LNCAP (cell line): ENCODE data around the gene MLXIP.

Experiments used
- CTCF ChIP-seq: fragments of 450-650 bp; IDR thresholded peaks from 2 replicates; pipeline ENCODE4 v1.5.1; 2017; ENCODE audit warnings: mild to moderate bottlenecking

The MLXIP gene

GRCh38 chr12:122049827-122050226, 28.7 kb upstream of the MLXIP start:
- TF ChIP-seq CTCF = no peak

- no peak for TF ChIP-seq CTCF
Observed at GRCh38 chr12:122050706-122051105, 27.9 kb upstream of the MLXIP start.

- TF ChIP-seq CTCF = no peak
Observed at GRCh38 chr12:122051231-122051876, 27.2 kb upstream of the MLXIP start.

GRCh38 chr12:122052285-122052684, 26.3 kb upstream of the MLXIP start:
- no peak for TF ChIP-seq CTCF

GRCh38 chr12:122054842-122055520, 23.6 kb upstream of the MLXIP start:
- no peak for TF ChIP-seq CTCF

- TF ChIP-seq CTCF = no peak
Observed at GRCh38 chr12:122057007-122057735, 21.4 kb upstream of the MLXIP start.

- TF ChIP-seq CTCF = no peak
Observed at GRCh38 chr12:122057769-122058168, 20.8 kb upstream of the MLXIP start.
